HG03378 (cell line): ENCODE data around the gene GPC3.

Experiments used
- ATAC-seq: cut with Tn5 transposase; IDR thresholded peaks from one replicate; pipeline ENCODE4 v1.9.1; 2021; ENCODE audit warnings: mild to moderate bottlenecking, moderate library complexity; ENCODE audit not compliant: unreplicated experiment

Gene GPC3

GRCh38 chrX:133580625-133581024 lies 404.8 kb downstream of the GPC3 start:
- no peak for ATAC-seq

DNA sequence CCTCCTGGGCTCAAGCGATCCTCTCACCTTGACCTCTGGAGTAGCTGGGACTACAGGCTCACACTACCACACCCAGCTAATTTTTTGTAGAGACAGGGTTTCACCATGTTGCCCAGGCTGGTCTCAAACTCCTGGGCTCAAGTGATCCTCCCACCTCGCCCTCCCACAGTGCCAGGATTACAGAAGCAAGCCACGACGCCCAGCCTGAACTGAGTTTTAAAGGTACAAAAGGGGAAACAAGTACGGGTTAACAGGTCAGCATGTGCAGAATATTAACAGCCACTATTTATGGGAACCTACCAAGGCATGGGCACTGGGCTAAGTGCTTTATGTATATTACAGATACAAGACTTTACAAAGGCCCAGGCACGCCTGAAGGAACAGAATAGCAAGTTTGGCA lies 405.8 kb downstream of the GPC3 start:
- no peak for ATAC-seq

GRCh38 chrX:133576876-133577275 lies 408.5 kb downstream of the GPC3 start:
- no peak for ATAC-seq

GRCh38 chrX:133575501-133576136 lies 409.8 kb downstream of the GPC3 start:
- no peak for ATAC-seq

- ATAC-seq: no peak
Observed at GRCh38 chrX:133574716-133575115, 410.7 kb downstream of the GPC3 start.

- no peak for ATAC-seq
Observed at GRCh38 chrX:133570549-133570948, 414.8 kb downstream of the GPC3 start.

- no peak for ATAC-seq
Observed at GRCh38 chrX:133569217-133569616, 416.2 kb downstream of the GPC3 start.

DNA sequence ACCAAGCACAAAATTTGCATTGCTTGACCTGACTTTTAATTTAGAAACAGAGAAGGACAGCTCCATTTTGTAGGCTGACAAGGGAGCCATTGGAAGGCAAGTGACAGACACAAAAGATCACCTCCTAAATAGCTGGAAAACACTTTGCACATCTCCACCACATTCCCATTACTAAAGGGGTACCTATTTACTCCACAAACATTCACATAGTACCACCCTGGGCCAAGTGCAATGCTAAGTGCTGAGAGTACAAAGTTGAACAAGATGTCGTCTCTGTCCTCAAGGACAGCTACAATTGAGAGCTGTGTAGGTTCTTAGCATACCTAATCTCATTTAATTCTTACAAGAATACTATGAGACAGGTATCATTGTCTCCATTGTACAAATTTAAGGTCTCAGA lies 417.3 kb downstream of the GPC3 start:
- ATAC-seq: no peak

- ATAC-seq: no peak
Observed at GRCh38 chrX:133566876-133567275, 418.5 kb downstream of the GPC3 start.

- no peak for ATAC-seq
Observed at GRCh38 chrX:133563705-133564104, 421.7 kb downstream of the GPC3 start.

DNA sequence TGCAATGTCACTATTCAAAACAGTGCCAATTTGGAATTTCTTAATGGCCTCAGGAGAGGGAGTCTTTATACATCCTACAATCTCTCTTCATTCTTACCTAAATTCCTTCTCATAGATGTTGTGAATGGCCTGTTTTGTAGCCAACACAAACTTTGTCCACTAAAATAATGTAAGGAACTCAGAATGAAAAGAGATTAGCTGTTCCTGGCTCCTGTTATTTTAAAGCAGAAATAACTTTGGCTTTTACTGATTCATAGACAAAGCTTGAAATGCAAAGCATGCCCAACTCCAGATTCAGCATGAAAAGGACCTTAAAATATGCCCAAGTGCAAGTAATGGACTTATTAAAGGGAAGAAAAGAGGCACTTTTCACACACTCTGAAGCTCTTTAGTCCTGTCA lies 424.1 kb downstream of the GPC3 start:
- no peak for ATAC-seq

DNA sequence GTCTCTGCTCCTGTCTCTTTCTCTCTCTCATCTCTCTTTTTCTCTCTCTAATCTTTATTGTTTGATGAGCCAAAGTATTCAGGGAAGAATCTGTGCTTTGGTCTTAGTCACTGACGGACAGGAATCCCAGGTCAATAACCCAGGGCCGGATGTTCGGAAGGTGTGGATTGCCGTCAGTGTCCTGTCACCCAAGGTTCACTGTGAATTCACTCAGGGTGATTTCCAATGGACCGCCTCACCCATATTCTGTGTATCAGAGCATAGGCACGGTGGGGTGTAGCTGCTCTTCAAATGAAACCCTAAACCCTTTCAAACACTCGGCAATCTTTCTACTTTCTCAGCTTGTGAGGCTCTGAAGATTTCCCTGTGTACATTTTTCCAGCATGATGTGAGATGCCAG lies 425.5 kb downstream of the GPC3 start:
- no peak for ATAC-seq

GRCh38 chrX:133555782-133556458 lies 429.5 kb downstream of the GPC3 start:
- ATAC-seq: no peak

- no peak for ATAC-seq
Observed at GRCh38 chrX:133550665-133551485, 434.5 kb downstream of the GPC3 start.

DNA sequence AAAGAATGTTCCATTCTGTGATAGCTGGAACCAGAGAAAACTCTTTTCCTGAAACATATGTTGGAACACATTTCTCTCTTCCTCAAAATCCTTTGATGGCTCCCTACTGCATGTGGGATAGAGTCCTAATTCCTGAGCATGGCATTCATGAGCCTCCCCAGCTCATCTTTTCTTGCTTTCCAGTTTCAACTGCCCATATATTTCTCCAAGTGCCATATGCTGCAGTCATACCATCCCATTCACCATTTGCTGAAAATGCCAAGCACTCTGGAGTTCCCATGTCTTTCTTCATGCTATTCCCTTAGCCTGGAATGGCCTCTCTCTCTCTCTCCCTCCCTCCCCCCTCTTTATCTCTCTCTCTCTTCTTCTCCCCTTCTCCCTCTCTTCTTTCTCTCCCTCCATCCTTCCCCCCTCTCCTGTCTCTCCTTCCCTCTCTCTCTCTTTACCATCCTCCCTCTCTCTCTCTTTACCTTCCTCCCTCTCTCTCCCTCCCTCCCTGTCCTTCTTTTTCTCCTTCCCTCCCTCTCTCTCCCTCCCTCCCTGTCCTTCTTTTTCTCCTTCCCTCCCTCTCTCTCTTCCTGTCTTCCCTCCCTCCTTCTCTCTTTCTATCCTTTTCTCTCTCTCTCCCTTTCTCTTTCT lies 436.0 kb downstream of the GPC3 start:
- no peak for ATAC-seq

GRCh38 chrX:133546441-133546840 lies 439.0 kb downstream of the GPC3 start:
- ATAC-seq: no peak

GRCh38 chrX:133544778-133545177 lies 440.6 kb downstream of the GPC3 start:
- ATAC-seq: no peak

DNA sequence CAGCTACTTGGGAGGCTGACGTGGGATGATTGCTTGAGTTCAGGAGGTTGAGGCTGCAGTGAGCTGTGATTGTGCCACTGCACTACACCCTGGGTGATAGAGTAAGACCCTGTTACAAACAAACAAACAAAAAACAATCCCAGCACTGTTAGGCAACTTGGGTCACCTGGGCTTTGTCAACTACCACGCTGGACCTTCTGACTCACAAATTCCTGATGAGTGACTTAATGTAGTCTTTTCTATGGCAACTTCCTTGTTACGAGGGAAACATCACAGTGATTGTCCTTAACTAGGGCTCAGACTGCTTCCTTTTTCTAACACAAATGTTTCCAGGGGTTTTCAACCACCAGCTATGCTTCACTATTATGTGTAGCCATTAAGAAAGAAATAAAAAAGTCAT lies 441.3 kb downstream of the GPC3 start:
- no peak for ATAC-seq

DNA sequence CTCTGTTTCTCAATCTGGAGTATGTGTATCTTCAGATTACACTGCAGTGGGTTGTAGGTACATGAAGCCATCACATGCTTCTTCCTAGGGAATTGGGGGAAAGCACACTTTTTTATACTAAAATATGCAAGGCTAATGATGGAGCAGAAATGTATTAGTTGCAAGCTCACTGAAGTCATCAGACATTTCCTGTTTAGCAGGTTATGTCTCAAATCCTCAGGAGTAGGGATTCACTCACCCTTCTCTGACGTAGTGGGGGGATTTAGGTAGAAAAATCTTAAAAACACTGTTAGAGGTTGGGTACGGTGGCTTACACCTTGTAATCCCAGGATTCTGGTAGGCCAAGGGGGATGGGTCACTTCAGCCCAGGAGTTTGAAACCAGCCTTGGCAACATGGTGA lies 441.7 kb downstream of the GPC3 start:
- ATAC-seq: no peak

DNA sequence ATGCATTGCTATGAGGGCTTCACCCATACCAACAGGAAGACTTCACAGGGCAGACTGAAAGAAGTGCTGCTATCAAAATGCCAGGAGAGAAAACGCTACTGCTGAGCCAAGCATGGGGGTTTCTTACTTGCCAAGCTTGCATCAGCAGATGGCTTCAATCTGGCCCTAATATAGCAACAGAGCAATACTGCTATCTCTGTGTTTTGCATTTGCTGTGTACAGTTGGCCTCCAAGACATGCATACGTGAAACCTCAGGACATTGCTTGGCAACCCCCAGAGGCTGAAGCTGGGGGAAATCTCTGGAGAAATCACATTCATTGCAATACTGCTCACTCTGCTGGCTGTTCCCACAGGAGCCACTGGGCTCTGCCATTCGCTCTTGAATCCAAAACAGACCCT lies 442.9 kb downstream of the GPC3 start:
- no peak for ATAC-seq

DNA sequence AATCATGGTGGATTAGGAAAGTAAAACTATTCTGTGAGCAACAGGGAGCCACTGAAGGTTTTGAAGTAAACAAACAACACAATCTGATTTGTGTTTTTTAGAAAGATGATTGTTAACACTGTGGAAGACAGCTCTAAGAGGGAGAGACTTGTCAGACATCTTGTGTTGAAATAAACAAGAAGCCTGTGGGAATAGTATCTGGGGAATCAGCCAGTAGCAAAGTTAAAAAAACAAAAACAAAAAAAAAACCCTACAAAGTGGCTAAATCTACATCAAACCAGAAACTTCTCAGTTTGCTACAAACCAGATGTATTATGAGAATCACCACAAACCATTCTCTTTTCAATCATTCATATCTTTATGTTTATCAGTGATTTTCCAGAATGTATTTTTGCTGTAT lies 444.4 kb downstream of the GPC3 start:
- ATAC-seq: no peak

GRCh38 chrX:133538148-133538547 lies 447.2 kb downstream of the GPC3 start:
- ATAC-seq: no peak
